GM19043 (cell line): Measurements from ENCODE around the gene LRRC8A.
"Not testable (repeated sequence)": the region's sequence is repeated elsewhere in the genome, so short reads cannot be mapped to it uniquely, and the experiment has no call there.

Experiments
- ATAC-seq: cut with Tn5 transposase; IDR thresholded peaks from one replicate; pipeline ENCODE4 v1.9.1; 2021; ENCODE audit warnings: low read depth; ENCODE audit not compliant: unreplicated experiment

Gene LRRC8A

GRCh38 chr9:128918921-128919320 is 37.0 kb downstream of the LRRC8A start:
- no peak for ATAC-seq

GRCh38 chr9:128919402-128920089 is 37.6 kb downstream of the LRRC8A start:
- no peak for ATAC-seq

GRCh38 chr9:128920381-128921058 is 38.6 kb downstream of the LRRC8A start, which contains the start of gene PHYHD1:
Gene PHYHD1 (plus strand): TSS chr9:128920982. CDS start chr9:128922324, 1,342 bp downstream.
- ATAC-seq = no peak

DNA sequence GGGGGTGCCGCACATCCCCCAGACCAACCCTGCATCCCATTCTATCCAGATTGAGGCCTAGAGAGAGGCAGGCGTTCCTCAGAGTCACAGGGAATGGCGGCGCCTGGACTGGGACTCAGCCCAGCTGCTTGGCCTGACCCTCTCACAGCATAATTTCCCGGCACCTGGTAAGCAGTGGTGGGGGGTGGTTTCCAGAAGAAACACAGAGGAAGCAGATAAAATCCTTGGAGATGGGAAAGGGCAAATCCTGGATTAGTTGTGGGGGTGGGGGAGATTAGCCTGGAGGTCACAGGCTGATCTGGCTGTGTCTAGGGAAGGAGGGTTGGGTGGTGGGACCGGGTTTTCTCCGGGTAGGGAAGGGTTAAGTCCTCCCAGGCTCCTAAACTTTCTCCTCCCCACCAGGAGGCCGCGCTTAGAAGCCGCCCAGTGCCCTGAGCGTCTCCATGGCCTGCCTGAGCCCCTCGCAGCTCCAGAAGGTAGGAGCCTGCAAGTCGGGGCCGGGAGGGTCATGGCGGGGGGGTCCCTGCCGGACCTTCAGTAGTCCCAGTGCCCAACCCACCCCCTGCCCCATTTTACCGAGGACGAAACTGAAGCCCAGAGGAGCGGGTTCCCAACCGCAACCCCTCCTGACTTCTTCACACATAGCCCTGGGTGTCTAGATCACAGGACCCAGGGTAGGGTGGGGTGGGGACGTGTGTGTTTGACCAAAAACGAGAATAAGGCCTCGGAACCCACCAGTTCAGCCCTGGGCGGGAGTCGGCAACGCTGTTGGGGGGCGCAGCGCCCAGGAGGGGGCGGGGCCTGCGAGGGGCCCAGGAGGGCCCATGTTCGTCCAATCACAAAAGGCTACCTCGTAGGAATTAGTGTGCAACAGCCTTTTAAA is 40.2 kb downstream of the LRRC8A start:
- ATAC-seq = no peak

- no peak for ATAC-seq
These were observed 41.6 kb downstream of the LRRC8A start for GRCh38 chr9:128923493-128923883.

DNA sequence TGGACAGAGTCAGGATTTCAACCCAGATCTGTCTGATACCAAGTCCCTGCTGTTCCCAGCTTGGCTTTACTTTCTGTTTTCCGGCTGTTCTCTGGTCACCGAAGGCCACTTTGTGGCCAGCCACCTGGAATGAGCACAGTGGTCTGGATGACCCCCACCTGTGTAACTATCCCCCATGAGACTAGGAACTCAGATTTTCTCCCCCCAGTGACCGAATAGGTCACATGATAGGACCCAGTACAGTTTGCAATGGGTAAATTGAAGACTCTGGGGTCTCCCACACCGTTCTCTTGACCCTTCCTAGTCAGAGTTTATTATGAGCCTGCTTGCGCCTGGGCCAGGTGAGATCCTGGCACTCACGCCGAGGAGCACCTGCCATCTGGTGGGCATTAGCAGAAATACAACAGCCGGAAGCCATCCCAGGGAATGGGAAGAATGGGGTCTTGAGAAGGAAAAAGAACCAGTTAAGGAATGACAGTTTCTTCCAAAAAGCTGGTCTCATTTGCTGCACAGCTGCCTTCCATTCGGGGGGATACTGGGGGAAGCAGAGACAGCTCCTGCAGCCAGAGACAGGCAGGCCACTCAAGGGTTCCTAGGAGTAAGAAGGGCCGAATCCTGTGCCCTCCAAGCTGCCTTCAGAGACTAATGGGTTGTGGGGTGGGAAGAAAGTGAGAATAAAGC is 45.9 kb downstream of the LRRC8A start:
- no peak for ATAC-seq

- ATAC-seq = no peak
These were observed 46.7 kb downstream of the LRRC8A start for GRCh38 chr9:128928624-128929023.

DNA sequence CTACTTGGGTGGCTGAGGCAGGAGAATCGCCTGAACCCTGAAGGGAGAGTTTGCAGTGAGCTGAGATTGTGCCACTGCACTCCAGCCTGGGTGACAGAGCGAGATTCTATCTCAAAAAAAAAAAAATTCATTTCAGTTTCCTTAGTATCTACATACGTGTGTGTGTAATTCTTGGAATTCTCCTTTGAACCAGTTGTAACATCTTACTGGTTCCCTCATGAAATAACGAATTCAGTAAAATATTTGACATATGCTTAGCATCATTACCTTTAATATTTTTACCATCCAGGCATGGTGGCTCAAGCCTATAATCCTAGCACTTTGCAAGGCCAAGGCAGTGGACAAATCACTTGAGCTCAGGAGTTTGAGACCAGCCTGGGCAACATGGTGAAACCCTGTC is 47.6 kb downstream of the LRRC8A start:
- no peak for ATAC-seq

DNA sequence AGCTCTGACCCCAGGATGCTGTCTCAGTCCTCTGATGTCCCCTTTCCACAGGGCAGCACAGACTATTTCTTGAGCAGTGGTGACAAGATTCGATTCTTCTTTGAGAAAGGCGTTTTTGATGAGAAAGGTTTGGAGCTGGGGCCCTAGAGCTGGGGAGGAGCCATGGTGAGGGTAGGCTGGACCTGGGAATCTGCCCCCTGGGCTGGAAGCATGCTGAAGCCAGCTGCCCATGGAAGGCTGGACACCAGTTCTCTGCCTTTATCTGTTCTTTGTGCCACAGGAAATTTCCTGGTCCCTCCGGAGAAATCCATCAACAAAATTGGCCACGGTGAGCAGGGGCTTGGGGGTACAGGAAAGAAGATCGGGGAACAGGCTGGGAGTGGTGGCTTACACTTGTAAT is 51.8 kb downstream of the LRRC8A start:
- ATAC-seq = no peak

DNA sequence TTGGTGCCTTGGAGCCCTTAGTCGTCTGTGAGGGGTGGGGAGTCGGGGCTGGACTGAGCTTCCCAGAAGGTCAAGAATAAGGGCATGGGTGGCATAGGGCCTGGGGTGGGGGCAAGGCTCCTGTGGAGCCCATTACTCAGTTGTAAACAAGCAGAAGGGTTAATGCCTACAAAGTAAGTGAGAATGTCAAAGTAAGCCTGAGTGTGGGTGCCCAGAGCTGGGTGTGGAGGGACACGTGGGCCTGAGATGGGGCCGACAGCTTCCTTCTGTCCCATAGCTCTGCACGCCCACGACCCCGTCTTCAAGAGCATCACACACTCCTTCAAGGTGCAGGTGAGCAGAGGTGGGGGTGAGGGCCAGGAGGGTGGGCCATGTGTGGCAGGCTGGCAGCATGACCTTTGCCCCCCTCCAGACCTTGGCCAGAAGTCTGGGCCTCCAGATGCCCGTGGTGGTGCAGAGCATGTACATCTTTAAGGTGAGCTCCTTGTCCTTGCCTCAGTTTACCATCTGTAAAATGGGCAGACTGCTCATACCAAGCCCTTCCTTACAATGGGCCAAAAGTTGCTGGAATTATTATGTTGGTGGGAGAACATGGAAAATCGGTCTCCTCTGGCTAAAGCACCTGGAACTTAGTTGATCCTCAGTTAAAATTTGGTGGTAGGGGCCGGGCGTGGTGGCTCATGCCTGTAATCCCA is 54.4 kb downstream of the LRRC8A start:
- no peak for ATAC-seq

DNA sequence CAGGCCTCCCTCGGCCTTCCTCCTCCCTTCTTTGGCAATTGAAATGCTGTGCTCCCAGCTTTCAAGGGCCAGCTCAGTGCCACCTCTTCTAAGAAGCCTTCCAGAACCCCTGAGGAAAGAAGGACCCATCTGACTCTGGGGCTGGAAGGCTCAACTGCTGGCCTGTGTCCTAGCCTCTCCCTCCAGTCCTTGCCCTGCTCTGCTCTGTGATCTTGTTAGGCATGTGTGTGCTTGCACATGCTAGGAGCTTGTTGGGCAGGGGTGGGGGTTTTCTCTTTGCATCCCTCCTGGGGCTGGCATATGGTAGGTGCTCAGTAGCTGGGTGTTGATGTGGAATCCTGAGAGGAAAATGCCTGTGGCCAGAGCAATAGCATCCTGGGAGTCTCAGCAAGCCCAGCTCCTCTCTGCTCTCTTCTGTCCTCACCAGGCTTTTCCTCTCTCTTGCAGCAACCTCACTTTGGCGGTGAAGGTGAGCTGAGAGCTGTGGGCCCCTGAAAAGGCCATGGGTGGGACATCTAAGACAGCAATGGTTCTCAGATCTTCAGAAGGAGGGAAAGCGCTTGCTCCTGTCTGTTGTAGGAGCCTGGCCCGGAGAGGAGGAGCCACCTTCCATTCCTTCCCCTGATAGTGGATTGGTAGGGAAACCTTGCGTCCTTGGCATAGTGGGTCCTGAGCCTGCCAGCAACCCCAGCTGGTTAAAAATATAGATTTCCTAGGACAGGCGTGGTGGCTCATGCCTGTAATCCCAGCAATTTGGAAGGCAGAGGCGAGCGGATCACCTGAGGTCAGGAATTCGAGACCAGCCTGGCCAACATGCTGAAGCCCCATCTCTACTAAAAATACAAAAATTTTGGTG is 55.6 kb downstream of the LRRC8A start:
- no peak for ATAC-seq

DNA sequence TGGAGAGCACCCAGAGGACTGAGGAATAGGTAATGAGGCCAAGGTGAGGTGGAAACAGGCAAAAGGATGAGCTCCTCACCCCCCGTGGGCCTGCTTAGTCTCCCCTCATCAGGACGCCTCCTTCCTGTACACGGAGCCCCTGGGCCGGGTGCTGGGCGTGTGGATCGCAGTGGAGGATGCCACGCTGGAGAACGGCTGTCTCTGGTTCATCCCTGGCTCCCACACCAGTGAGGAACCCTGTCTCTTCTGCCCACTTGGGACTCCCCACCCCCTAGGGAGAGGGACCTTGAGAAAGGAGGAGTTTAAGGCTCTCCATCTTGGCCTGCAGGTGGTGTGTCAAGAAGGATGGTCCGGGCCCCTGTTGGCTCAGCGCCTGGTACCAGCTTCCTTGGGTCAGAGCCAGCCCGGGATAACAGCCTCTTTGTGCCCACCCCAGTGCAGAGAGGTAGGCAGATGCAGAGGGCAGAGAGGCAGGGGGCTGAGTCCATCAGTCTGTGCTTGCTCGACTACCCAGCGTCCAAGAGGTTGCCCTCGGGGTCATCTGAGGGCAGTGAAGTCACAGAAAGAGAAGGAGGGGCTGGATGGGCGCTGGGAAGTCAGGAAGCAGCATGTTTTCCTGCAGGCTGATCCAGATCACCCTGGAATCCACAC is 58.5 kb downstream of the LRRC8A start:
- no peak for ATAC-seq

DNA sequence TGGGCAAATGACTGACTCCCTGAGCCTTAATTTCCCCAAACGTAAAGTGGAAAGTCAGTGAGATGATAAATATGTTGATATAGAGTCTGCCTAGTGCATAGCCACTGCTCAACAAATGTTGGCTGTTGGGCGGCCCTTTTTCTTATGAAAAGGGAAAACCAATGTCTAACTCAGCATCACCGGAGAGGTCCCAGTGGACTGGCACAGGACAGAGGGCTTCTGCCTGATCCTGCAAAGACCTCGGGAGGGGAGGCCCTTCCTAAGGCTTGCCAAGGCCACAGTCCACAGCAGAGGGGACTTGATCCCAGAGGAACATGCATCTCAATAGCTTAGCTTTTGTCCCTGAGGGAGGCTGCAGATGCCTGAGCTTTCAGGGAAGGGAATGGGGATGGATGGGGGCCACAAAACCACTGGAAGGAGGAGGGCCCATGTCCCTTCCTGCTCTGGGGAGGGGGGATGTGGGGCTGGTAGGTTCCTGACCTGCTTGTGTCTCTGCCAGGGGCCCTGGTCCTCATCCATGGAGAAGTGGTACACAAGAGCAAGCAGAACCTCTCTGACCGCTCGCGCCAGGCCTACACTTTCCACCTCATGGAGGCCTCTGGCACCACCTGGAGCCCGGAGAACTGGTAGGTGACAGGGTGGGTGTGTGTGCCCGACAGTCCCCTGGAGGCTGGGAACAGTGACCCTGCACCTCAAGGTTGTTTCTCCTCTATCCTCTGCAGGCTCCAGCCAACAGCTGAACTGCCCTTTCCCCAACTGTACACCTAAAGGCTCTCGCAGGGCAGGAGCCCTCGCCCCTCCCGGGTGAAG is 59.2 kb downstream of the LRRC8A start:
- no peak for ATAC-seq

DNA sequence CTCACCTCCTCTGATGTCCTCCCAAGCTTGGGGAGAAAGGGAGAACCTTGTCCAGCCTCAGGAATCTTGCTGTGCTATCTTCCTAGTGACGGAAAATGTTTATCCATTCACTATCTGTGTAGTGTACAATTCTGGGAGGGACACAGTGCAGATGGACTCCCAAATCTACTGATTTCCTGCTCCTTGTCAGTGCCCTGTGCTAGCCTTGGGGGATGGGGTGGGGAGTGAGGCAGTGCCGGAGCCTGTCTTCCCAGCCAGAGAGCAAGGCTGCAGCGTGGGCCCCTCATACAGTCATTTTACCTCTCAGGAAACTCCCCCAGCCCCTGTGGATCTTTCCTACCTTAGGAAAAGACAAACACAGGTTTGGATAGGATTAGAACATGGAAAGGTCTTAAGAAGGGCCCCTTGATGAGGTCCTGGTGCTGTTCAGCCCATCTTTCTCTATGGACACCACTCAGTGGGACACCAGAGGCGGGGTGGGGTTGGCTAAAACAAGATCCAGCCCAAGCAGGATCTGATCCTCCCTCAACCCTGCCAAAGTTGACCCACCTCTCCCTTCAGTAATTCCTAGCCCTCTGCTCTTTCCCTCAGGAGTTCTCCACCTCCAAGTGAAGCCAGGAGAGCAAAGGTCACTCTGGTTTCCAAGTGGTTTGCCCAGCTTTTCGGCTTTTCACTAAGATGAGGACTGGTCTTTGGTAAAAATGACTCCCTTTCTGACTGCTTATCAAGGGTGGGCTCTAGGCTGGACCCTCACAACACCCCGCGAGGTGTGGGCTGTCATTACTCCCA is 62.1 kb downstream of the LRRC8A start:
- no peak for ATAC-seq

DNA sequence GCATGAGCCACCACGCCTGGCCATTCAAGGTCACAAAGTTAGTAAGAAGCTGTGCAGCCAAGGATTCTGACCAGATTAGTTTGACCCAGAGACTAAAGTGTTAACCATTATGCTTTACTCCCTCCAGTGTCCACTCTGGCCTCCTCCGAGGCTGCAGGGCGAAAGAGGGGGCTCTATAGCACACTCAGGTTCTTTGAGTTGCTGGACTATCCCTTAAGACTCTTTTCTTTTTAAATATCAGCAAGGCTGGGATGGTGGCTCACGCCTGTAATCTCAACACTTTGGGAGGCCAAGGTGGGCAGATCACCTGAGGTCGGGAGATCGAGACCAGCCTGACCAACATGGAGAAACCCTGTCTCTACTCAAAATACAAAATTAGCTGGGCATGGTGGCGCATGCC is 63.0 kb downstream of the LRRC8A start:
- ATAC-seq = not testable (repeated sequence)

DNA sequence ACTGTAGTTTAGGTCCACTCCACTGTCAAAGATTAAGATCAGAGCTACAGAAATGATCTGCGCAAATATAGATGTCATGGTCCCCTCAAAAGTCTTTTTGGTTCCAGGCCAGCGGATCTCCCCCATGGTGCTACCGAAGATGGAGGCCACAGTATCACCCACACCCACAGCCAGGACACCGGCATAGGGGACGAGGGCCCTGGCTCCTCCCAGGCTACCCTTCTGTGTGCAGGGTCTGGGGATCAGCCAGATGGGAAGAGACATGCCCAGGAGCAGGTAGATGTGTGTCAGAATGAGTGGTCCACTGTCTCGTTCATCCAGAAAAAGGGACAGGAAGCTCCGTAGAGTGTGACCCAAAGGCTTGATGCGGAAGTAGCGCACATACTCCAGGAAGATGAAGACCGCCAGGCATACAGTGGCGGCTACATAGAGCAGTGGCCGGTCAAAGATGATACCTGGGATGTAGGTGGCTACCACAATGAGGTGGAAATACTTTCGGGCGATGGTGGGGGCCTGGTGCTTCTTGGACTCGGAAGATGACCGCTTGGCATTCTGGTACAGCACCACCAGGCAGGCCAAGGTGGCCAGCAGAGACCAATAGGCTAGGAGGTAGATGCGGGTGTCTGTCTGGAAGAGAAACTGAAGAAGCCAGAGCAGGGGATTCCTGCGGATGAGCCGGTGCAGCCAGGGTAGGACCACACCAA is 64.0 kb downstream of the LRRC8A start:
- ATAC-seq = no peak
